ELR (cell line): ENCODE results near the gene CD82.
A peak's percentile ranks its signal among the peaks of the same experiment; 100 is the strongest.

Experiments used
- DNase-seq: peaks from one replicate; pipeline ENCODE4 v3.0.0-alpha.2; 2015; ENCODE audit warnings: low read depth

CD82 gene

GRCh38 chr11:44577231-44577830 lies 11.9 kb downstream of the CD82 start:
- no peak for DNase-seq

DNA sequence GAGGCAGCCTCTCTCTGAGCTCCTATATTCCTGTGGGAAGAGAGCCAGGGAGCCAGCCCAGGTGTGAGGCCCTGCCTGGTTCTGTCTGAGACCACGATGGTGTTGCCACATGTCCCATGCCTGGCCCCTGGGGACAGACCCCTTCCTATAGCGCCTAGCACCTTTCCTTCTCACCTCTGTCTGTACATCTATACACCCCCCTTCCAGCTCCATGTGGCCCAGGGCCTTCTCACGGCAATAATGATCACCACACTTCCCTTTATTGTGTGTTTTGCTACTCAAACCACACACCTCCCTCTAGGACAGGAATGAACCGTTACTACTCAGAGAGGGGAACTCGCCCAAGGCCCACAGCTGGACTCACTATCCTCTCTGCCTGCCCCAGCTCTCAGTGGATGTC lies 12.8 kb downstream of the CD82 start:
- DNase-seq = no peak

- no peak for DNase-seq
These were observed 13.9 kb downstream of the CD82 start for GRCh38 chr11:44579302-44579761.

GRCh38 chr11:44580701-44581100 lies 15.2 kb downstream of the CD82 start:
- DNase-seq = no peak

DNA sequence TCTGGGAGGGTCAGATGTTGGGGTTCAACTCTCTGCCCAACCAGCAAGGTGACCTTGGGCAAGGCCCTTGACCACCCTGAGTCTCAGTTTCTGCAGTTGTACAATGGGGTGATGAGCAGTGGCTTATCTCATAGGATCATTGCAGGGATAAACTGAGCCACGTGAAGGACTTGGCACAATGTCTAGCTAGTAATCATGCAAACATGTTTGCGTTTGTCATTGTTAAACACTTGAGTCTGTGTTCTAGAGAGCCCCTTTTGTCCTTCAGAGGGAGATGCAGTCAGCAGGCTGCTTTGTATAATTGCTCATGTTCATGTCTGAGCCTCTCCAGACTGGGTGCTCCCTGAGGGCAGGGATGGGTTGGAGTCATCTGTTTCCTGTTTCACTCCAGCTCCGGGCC lies 15.8 kb downstream of the CD82 start:
- no peak for DNase-seq

DNA sequence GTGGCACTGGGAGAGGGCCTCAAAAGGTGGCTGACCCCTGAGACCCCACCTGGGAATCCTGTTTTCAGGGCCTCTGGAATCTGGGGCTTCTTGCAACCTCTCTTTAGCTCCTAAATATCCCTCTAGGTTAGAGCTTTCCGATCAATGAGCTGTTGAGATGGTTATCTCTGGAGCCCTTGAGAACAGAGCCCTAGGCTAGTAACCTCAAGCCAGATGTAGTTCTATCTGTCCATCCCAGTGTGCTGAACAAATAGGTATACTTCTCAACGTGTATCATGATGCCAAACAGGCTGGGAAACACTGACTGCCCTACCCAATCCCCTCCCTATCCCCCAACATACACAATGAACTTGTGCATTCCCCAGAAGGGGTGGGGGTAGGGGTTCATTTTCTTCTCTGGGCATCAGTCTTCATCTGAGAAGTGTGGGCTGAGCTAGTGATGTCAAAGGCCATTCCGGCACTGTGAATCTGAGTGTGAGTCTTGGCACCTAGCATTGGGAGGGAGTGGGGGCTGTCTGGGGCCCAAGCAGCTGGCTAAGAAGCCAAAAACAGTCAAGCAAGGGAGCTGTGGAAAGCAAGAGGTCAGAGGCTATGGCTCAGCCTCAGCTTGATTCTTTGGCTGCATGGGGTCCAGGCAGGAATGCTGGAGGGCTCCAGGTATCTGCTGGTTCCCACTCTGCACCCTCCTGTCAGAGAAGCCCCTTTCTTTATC lies 17.3 kb downstream of the CD82 start:
- DNase-seq = no peak

GRCh38 chr11:44583353-44583669 lies 17.8 kb downstream of the CD82 start:
- no peak for DNase-seq

DNA sequence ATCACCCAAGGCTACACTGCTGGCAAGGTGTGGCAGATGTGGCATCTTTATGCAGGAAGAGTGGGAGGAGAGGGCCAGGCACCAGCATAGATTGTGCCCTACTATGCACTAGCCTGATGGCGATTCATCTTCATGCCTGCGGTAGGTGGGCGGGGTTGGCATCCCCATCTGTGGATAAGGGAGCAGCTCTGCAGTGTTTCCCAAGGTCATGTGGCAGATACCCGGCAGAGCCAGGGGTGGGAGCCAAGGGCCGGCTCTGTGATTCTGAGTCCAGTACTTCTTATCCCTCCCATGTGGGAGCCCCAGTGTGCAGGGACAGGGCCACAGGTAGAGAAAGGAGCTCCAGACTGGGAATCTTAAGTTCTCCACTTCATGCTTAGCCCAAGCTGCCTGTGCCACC lies 20.0 kb downstream of the CD82 start:
- no peak for DNase-seq

DNA sequence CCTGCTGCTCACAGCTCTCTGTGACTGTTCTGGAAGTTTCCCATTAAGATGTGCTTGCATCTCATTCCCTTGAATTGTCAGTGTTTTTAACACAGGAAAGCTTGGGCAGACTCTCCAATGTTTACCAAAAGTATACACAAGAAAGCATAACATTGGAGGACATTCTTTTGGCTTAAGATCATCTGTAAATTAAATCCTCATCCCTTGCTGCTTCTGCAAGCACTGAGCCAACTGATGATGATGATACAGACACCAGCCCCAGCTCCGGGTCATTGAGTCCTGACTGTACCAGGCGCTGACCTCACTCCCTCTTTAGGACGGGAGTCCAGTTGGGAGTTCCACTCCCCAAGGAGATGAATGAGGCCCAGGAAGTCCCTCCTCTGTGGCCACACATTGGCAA lies 23.8 kb downstream of the CD82 start:
- peak; percentile 60 for DNase-seq

- DNase-seq = no peak
These were observed 25.3 kb downstream of the CD82 start for GRCh38 chr11:44590769-44591168.

GRCh38 chr11:44591557-44591956 lies 26.1 kb downstream of the CD82 start:
- DNase-seq = no peak

GRCh38 chr11:44592125-44592940 lies 26.9 kb downstream of the CD82 start:
- no peak for DNase-seq

DNA sequence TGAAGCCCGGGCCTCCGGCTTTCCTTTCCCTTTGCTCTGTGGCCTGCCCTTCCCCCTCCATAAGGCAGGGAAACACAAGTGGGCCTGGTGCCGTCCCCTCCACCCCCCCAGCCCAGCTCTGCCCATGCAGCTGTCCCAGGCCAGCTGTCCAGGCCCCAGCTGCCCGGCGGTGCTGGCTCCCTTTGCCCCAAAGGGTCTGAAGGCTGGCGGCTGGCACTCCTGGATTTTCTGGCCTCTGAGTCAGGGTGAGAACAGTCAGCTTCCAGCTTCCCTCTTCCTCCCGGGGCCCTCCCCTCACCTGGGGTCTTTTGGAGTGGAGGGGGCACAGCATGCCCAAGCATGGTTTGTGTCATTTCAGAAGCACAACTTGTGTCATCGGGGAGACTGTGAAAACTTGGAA lies 27.8 kb downstream of the CD82 start:
- DNase-seq = no peak

GRCh38 chr11:44595006-44595405 lies 29.5 kb downstream of the CD82 start:
- no peak for DNase-seq

DNA sequence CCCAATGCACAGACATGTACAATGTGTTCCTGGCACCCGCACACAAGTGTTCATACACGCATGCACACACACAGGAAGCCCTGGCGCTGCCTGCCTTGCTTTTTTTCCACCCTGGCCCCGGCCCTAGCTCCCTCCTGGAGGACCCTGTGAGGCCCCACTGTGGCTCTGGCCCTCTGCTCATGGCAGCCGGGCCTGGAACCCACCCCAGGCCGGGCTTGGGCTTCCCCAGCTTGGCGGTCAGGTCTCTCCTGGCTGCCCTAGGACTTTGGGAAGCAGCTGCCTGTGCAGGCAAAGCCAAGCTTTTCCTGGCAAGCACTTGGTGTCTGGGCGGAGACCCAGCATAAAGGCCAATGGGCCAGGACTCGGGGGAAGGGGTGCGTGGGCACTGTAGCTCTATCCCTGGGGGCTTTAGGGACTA lies 30.5 kb downstream of the CD82 start:
- DNase-seq = no peak

GRCh38 chr11:44596525-44597276 lies 31.2 kb downstream of the CD82 start:
- DNase-seq = no peak

- DNase-seq = no peak
These were observed 32.0 kb downstream of the CD82 start for GRCh38 chr11:44597358-44598012.

GRCh38 chr11:44598831-44599230 lies 33.4 kb downstream of the CD82 start:
- no peak for DNase-seq

GRCh38 chr11:44600261-44600660 lies 34.8 kb downstream of the CD82 start:
- no peak for DNase-seq

- DNase-seq = no peak
These were observed 35.4 kb downstream of the CD82 start for GRCh38 chr11:44600839-44601383.

GRCh38 chr11:44601471-44602370 lies 36.3 kb downstream of the CD82 start:
- no peak for DNase-seq
